Testis (tissue), 2 donors: Measurements from ENCODE around the gene NFIX.

Experiments
- CTCF ChIP-seq, 3 experiments: fragments of 450-650 bp in 2 of 3; fragments of 200-600 bp in 1 of 3; sonication (generic) in 1 of 3; IDR thresholded peaks; one replicate each; pipeline ENCODE4 v1.5.1; 2016 to 2019; ENCODE audit warnings: antibody characterized with exemption in 3 of 3, mild to moderate bottlenecking in 2 of 3, moderate library complexity in 1 of 3
- POLR2A ChIP-seq: fragments of 450-650 bp; IDR thresholded peaks from one replicate; pipeline ENCODE4 v1.6.1; 2017; ENCODE audit warnings: antibody characterized with exemption, mild to moderate bottlenecking, moderate library complexity

DNA sequence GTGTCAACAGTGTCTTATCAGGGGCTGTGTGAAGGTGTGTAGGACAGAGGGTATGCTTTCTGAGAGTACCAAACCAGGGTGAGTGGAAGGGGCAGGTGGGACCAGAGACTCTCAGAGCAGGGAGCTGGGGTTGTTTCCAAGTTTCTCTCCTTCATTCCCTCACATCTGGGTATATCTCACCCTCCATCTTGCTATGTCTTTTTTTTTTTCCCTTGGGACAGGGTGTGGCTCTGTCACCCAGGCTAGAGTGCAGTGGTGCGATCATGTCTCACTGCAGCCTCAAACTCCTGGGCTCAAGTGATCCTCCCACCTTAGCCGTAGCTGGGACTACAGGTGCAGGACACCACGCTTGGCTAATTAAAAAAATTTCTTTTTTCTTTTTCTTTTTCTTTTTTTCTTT, 15.3 kb upstream of the NFIX start:
- TF ChIP-seq CTCF (IDR thresholded peaks at IDR 0.05) (no peak), POLR2A (no peak)
